BLaER1 treated with 17β-estradiol and CSF1 and Interleukin-3, amounts not matched to agents 10 nM and 100 nM (cell line): ENCODE measurements around the gene FAR2.

Source experiments
- H3K27ac ChIP-seq, 11 experiments: shearing (Covaris generic); formaldehyde crosslinking; 2 replicates each; pipeline ENCODE4 v1.8.1; 2022
- H3K27me3 ChIP-seq, 11 experiments: shearing (Covaris generic); formaldehyde crosslinking; 2 replicates each; pipeline ENCODE4 v1.8.1; 2022
- H3K36me3 ChIP-seq, 11 experiments: shearing (Covaris generic); formaldehyde crosslinking; 2 replicates each; pipeline ENCODE4 v1.8.1; 2022
- H3K4me1 ChIP-seq, 10 experiments: shearing (Covaris generic); formaldehyde crosslinking; 2 replicates each; pipeline ENCODE4 v1.8.1; 2022
- H3K4me2 ChIP-seq, 11 experiments: shearing (Covaris generic); formaldehyde crosslinking; 2 replicates each; pipeline ENCODE4 v1.8.1; 2022
- H3K4me3 ChIP-seq, 10 experiments: shearing (Covaris generic); formaldehyde crosslinking; 2 replicates each; pipeline ENCODE4 v1.8.1; 2022
- H3K9ac ChIP-seq, 11 experiments: shearing (Covaris generic); formaldehyde crosslinking; 2 replicates each; pipeline ENCODE4 v1.8.1; 2022
- H3K9me3 ChIP-seq, 11 experiments: shearing (Covaris generic); formaldehyde crosslinking; replicated peaks in 1 of 11; 2 replicates each; pipeline ENCODE4 v1.8.1; 2022
- H4K20me1 ChIP-seq, 11 experiments: shearing (Covaris generic); formaldehyde crosslinking; 2 replicates each; pipeline ENCODE4 v1.8.1; 2022
- Cebpa-rat ChIP-seq, 11 experiments: shearing (Covaris generic); IDR thresholded peaks; 2 replicates each; pipeline ENCODE4 v1.8.1; 2022

The FAR2 gene

DNA sequence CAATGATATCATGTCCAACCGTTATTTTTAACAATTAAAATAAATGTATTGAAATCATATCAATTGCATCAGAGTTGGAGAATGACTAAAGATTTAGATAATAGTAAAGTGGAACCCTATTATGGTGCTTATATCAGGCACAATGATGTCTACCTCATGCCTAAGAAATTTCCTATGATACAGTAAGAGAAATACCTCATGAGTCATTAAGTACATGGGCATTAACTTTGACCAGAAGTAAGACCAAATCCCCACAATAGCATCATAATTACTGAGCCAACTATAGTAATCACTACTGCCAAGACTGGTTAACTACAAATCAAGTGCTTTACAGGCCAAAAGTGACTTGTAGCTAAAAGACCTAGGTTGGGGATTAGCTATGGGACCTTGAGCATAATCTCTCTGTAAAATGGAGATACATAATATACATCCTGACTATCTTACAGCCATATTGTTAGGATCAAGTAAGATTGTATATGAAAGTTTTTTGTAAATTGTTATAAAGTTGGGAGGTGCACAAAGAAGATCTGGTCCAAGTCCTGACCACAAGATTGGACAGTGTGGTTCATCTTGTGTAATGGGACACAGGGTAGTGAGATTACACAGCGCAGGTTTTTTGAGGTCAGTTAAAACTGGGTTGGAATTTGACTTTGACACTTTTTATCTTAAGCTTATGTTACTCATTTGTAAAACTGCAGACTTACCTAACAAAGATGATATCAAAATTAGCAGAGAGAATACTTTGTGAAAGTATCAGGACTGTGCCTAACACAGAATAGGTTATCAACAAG lies 171.4 kb downstream of the FAR2 start:
- Histone ChIP-seq H3K4me2 (no peak overlapping the region), H3K9ac (no peak overlapping the region), H3K27me3 (no peaks in the 10 kb centered on the region), H3K4me1 (peaks cover 0 to 18% (median 10%) of the 10 kb centered on the region in 10 experiments; a peak in 16 of 20 replicates), H3K4me3 (no peak overlapping the region), H3K36me3 (peaks cover 12 to 70% (median 27%) of the 10 kb centered on the region in 11 experiments), H3K9me3 (peaks cover 18 to 25% (median 21%) of the 10 kb centered on the region in 11 experiments), H4K20me1 (no peaks in the 10 kb centered on the region), H3K27ac (no peak overlapping the region)
- TF ChIP-seq Cebpa-rat (IDR thresholded peaks at IDR 0.05), result no peak

- H3K9me3 ChIP-seq, result peaks cover 18 to 25% (median 21%) of the 10 kb centered on the region in 11 experiments
- peaks cover 12 to 59% (median 27%) of the 10 kb centered on the region in 11 experiments for H3K36me3 ChIP-seq
- no peak overlapping the region for H3K9ac ChIP-seq
- no peaks in the 10 kb centered on the region for H4K20me1 ChIP-seq
- H3K4me2 ChIP-seq, result no peak overlapping the region
- H3K27me3 ChIP-seq, result no peaks in the 10 kb centered on the region
- TF ChIP-seq Cebpa-rat (IDR thresholded peaks at IDR 0.05), result no peak
- no peak overlapping the region for H3K27ac ChIP-seq
- no peak overlapping the region for H3K4me3 ChIP-seq
- peaks cover 0 to 13% (median 10%) of the 10 kb centered on the region in 10 experiments; a peak in 16 of 20 replicates for H3K4me1 ChIP-seq
These were observed 173.1 kb downstream of the FAR2 start for GRCh38 chr12:29322157-29322556.

- Histone ChIP-seq H3K27me3 (no peaks in the 10 kb centered on the region), H3K9me3 (peaks cover 0 to 4% (median 0%) of the 10 kb centered on the region in 11 experiments; a peak in 5 of 22 replicates), H3K36me3 (peaks cover 0 to 22% (median 14%) of the 10 kb centered on the region in 11 experiments; a peak in 16 of 22 replicates), H3K4me3 (no peak overlapping the region), H3K27ac (no peak overlapping the region), H3K4me2 (no peak overlapping the region), H4K20me1 (no peaks in the 10 kb centered on the region), H3K9ac (no peak overlapping the region), H3K4me1 (no peaks in the 10 kb centered on the region)
- TF ChIP-seq Cebpa-rat (IDR thresholded peaks at IDR 0.05), result no peak
These were observed 180.3 kb downstream of the FAR2 start for GRCh38 chr12:29329411-29329810.

DNA sequence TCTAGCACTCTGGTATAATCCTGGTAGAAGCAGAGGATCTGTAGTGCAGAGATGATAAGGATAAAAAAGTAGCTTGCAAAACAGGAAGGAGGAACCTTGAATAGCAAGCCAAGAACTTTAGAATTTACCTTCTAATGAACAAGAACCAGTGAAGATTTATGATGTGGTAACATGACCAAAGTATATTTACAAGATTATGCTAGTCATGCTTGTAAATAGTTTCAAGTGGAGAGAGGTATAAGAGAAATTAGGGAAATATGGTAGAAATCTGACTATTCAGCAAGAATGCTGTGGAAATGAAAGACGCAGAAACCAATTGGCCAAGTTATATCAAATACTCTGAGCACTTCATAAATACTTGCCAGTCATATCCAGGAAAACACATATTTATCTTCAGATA lies 184.1 kb downstream of the FAR2 start:
- H4K20me1 ChIP-seq, result no peaks in the 10 kb centered on the region
- H3K36me3 ChIP-seq, result peaks cover 8 to 41% (median 24%) of the 10 kb centered on the region in 11 experiments; a peak in 20 of 22 replicates
- no peaks in the 10 kb centered on the region for H3K9me3 ChIP-seq
- no peak overlapping the region for H3K9ac ChIP-seq
- no peaks in the 10 kb centered on the region for H3K27me3 ChIP-seq
- peaks cover 0 to 8% (median 0%) of the 10 kb centered on the region in 10 experiments; a peak in 5 of 20 replicates for H3K4me1 ChIP-seq
- H3K4me3 ChIP-seq, result no peak overlapping the region
- no peak overlapping the region for H3K4me2 ChIP-seq
- no peak overlapping the region for H3K27ac ChIP-seq
- TF ChIP-seq Cebpa-rat (IDR thresholded peaks at IDR 0.05), result no peak

DNA sequence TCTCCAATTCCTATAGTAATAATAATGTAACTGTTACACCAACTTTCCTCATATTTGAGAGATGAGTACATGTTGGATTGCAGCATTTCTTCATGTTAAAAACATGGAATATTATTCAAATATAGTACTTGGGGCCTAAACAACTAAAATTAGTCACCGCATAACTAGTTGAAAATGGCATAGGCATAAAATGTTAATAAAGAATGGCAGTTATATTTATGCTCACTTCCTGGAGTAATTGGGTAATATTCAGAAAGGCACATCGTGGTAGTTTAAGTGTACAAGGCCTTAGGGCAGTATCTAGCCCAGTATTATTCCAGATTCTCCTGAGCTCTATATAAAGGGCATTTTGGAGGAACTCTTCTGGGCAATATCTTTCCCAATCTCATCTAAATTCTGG lies 185.9 kb downstream of the FAR2 start:
- Histone ChIP-seq H3K4me3 (no peak overlapping the region), H3K9ac (no peak overlapping the region), H3K9me3 (no peaks in the 10 kb centered on the region), H3K36me3 (peaks cover 16 to 58% (median 41%) of the 10 kb centered on the region in 11 experiments; a peak in 20 of 22 replicates), H3K27me3 (no peaks in the 10 kb centered on the region), H4K20me1 (no peaks in the 10 kb centered on the region), H3K4me2 (no peak overlapping the region), H3K4me1 (peaks cover 0 to 8% (median 0%) of the 10 kb centered on the region in 10 experiments; a peak in 5 of 20 replicates), H3K27ac (no peak overlapping the region)
- no peak for TF ChIP-seq Cebpa-rat (IDR thresholded peaks at IDR 0.05)

DNA sequence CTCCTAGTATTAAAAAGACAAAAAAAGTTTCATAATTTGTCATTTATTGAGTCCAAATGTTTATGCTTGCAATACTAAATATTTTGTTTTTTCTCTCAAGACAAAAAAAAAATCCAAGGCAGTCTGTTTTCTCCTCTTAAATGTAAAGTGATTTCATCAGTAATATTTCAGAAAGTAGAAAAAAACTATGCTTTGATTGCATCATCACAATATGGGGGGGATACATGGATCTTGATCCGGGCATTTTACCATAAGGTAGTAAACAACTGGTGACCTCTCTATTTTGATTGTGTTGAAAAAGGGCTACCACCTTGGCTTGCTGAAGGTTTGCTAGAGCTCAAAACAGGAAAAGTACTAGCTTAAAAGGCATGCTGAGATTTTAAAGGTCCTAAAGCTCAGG lies 188.2 kb downstream of the FAR2 start:
- Histone ChIP-seq H3K4me3 (no peak overlapping the region), H3K27ac (no peak overlapping the region)

GRCh38 chr12:29343022-29343799 lies 194.1 kb downstream of the FAR2 start:
- Histone ChIP-seq H3K27ac (no peak overlapping the region), H3K36me3 (peaks cover 74 to 100% (median 86%) of the 10 kb centered on the region in 11 experiments), H3K4me2 (no peak overlapping the region), H4K20me1 (no peaks in the 10 kb centered on the region), H3K27me3 (no peaks in the 10 kb centered on the region), H3K9me3 (no peaks in the 10 kb centered on the region), H3K4me3 (no peak overlapping the region), H3K9ac (no peak overlapping the region), H3K4me1 (no peaks in the 10 kb centered on the region)
- TF ChIP-seq Cebpa-rat (IDR thresholded peaks at IDR 0.05), result no peak

More for the DNA sequence above, 188.2 kb downstream of the FAR2 start:
- no peak overlapping the region for H3K4me2 ChIP-seq
- no peak overlapping the region for H3K9ac ChIP-seq
- no peaks in the 10 kb centered on the region for H3K27me3 ChIP-seq
- TF ChIP-seq Cebpa-rat (IDR thresholded peaks at IDR 0.05), result peak in 1 of 11 experiments; percentile 54; a peak in 1 of 22 replicates
- peaks cover 40 to 78% (median 63%) of the 10 kb centered on the region in 11 experiments for H3K36me3 ChIP-seq
- H3K4me1 ChIP-seq, result peaks cover 0 to 8% (median 0%) of the 10 kb centered on the region in 10 experiments; a peak in 5 of 20 replicates
- no peaks in the 10 kb centered on the region for H4K20me1 ChIP-seq
- H3K9me3 ChIP-seq, result no peaks in the 10 kb centered on the region

DNA sequence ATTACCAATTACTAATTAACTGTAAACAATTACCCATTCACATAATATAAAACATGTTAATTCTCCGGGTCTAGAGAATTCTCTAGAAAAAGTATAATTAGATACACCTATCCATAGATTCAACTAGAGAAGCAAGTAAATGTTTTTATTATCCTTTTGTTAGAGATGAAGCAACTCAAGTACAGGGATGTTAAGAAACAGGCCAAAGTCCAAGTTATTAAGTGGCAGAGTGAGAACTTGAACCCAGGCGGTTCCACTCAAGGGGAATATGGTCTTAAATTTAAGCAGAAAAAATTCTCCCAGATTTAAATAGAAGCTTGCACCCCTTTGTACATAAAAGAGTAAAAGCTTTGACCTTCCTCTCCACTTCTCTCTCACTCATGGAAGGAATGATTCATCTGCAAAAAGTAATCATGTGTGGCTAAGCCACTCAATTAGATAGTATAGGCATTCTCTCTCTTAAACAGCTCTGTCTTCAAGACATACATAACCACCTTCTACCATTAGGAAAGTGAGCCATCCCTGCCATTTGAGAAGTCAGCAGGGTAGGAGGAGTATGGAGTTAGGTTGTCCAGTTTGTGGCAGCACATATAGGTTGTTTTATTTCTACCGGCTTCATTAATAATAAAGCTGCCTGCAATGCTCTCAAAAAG lies 197.8 kb downstream of the FAR2 start:
- Histone ChIP-seq H3K27me3 (no peaks in the 10 kb centered on the region), H3K36me3 (peaks cover 51 to 98% (median 69%) of the 10 kb centered on the region in 11 experiments), H3K9ac (no peak overlapping the region), H3K4me3 (no peak overlapping the region), H4K20me1 (no peaks in the 10 kb centered on the region), H3K4me2 (no peak overlapping the region), H3K4me1 (no peaks in the 10 kb centered on the region), H3K9me3 (no peaks in the 10 kb centered on the region), H3K27ac (no peak overlapping the region)
- no peak for TF ChIP-seq Cebpa-rat (IDR thresholded peaks at IDR 0.05)

GRCh38 chr12:29350080-29350479 lies 201.0 kb downstream of the FAR2 start:
- Histone ChIP-seq H3K4me3 (no peak overlapping the region), H4K20me1 (no peaks in the 10 kb centered on the region), H3K9ac (no peak overlapping the region), H3K9me3 (no peaks in the 10 kb centered on the region), H3K36me3 (peaks cover 45 to 98% (median 64%) of the 10 kb centered on the region in 11 experiments), H3K27me3 (no peaks in the 10 kb centered on the region), H3K4me1 (no peaks in the 10 kb centered on the region), H3K4me2 (no peak overlapping the region), H3K27ac (no peak overlapping the region)
- no peak for TF ChIP-seq Cebpa-rat (IDR thresholded peaks at IDR 0.05)
